DMS114 treated with DMSO at 0.1 percent for 48 hours (cell line): ENCODE data around the gene RTN1.

Source experiments
- DNase-seq: peaks from one replicate; lab custom pipeline; 2025; ENCODE audit not compliant: unreplicated experiment; lab: John Stamatoyannopoulos, UW

The RTN1 gene

GRCh38 chr14:59633486-59633885 is 237.1 kb downstream of the RTN1 start:
- no peak for DNase-seq

GRCh38 chr14:59632381-59632780 is 238.2 kb downstream of the RTN1 start:
- peak; percentile 3 for DNase-seq

GRCh38 chr14:59631237-59631636 is 239.3 kb downstream of the RTN1 start:
- no peak for DNase-seq

DNA sequence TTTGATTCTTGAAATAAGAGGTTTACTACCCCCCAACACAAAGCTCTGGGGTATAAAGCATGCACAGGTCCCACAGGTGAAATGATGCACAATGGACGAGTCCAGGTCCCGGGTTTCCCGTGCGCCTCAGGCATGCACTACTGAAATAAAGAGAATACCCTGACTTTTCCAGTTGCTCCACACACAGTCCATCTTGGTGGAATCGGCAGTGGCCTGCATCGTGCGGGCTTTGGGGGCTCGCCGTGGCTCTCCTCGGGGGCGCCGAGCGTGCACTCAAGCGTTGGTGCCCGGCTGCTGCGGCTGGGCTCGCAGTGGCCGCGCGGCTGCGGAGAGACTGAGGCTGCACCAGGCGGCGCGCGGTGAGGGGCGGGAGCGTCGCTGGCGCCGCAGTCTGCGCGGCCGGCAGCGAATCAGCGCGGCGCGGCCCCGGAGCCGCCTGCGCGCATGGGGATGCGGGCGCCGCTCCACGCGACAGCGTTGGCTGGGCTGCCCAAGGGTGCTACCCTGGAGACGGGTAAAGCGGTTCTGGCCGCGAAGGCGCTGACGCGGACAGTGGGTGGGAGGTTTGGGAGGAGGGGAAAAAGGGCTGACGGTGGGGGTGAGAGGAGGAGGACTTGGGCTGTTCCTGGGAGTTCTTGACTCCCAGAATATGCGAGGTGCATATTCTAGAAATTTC is 240.2 kb downstream of the RTN1 start:
- peak; percentile 29 for DNase-seq

- no peak for DNase-seq
These were observed 240.9 kb downstream of the RTN1 start for GRCh38 chr14:59629444-59630287.

- no peak for DNase-seq
These were observed 243.5 kb downstream of the RTN1 start for GRCh38 chr14:59627011-59627520.

DNA sequence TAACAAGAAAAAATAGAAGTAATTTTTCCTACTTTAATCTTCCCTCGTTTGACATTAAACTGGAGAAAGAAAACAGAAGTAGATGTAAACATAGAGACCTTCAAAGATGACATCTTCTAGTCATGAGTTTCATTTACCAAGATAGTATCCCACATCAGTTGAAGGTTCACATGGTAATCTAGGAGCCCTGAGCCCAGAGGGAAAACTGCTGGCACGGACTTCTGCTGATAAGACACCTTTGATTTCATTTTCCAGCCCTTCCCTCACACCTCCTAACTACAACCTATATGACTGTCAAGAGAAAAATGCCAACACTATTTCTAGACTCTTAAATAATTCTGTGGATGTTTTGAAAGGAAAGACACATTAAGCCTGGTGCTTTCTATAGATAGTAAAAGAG is 247.9 kb downstream of the RTN1 start:
- DNase-seq = no peak

DNA sequence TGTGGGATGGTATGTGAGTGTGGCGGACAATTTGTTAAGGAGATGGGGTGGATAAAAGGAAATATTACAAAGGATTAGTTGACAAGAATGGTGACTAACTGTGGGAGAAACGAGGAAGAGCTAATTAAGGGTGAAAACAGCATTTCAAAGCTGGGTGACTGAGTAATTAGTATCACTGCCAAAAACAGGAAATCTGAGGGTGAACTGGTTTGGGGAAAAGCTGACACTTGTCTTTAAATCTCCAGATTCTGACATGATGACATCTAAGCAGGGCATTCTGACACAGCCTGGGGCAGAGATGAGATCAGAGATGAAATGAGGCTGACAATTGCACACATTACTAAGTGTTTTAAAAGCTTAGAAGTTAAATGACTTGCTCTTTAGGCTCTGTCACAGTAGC is 251.5 kb downstream of the RTN1 start:
- no peak for DNase-seq

- no peak for DNase-seq
These were observed 269.5 kb downstream of the RTN1 start for GRCh38 chr14:59601056-59601455.

DNA sequence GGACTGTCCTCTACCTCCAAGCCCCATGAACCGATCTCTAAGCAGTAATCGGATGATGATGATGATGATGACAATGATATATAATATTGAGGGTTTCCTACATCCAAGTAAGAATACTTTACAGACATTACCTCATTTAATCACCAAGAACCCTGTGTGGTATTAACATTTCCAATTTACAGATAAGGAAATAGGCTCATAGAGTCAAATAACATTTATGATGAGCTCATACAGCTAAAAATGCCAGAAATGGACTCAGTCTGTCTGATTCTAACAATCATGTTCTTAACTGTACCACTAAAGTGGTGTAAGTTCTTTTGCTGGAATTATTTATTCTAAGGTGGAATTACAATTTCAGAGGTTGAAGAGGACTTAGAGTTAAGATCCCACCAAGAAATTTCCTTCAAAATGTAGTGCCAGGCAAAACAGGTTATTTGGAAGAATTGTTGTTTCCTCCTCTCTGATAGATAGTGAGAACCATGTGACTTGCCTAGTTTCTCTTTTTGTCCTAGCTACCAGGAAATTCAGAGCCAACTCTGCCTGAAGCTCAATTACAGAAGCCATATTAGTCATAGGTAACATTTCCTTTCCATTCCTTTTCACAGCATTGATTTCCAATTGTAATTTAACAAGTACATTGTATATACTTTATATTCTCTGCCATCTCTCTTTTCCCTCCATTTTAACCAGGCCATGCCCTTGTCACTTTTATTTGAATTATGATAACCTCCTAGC is 270.2 kb downstream of the RTN1 start:
- DNase-seq = no peak

DNA sequence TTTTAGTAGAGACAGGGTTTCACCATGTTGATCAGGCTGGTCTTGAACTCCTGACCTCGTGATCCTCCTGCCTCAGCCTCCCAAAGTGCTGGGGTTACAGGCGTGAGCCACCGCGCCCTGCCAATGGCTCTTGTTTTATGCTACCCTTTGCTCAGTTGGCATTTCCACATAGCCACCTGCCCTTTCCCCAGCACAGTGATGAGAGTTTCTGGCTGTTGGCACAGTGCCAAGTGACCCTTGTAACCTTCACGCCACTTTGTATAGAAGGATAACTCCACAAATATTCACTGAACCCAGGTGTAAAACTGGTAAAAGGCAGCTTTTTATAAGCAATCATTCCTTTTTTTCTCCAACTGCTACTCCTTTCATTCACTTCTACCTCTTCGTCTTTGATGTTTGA is 275.5 kb downstream of the RTN1 start:
- DNase-seq = no peak

- no peak for DNase-seq
These were observed 278.8 kb downstream of the RTN1 start for GRCh38 chr14:59591641-59592370.

DNA sequence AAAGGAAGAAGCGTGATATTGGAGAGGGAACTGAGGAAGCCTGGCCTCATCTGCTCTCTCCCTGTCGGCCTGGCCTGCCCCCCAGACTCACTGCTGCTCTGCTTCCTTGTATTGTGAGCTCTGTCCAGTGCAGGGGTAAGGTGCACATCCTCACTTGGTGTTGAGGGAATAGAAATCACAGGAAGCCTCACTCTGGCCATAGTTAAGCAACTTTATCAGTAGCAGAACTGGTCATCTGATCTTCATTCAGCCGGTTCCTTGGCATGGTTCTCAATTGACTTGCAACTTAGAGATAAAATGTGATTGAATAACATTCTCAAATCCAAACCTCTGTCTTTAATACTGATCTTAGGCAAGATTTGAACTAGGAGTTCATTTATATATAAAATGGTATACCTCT is 282.5 kb downstream of the RTN1 start:
- DNase-seq = no peak

DNA sequence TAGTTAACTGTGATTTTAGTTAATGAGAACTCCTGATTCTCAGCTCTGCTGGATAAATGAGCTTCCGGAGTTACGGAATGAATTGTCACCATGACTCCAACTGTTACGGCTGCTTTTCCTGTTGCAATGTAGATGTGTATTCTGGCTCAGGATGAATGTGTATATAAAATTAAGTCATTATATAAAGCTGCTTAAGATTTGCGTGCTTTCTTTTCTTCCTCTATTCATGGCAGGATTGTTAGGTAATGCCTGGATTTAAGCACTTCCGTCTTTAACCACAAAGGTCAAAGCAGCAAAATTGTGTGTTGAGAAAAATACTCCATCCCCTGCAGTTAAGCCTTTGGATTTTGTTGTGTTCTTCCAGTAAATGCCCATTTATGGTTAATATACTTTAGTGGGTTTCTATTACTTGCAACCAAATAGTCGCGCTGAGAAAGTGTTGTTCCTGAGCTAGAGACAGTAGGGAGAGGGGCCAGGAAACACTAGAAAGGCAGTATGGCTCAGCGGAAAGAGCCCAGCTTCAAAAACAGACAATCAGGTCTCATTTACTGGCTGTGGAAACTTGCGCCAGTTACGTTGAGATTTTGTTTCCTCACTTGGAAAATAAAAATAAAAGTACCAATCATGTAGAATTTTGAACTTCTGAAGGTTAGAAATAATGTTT is 284.6 kb downstream of the RTN1 start:
- DNase-seq = no peak

- DNase-seq = no peak
These were observed 286.8 kb downstream of the RTN1 start for GRCh38 chr14:59583755-59584154.

- no peak for DNase-seq
These were observed 287.6 kb downstream of the RTN1 start for GRCh38 chr14:59582845-59583509.

GRCh38 chr14:59582161-59582560 is 288.4 kb downstream of the RTN1 start:
- no peak for DNase-seq

DNA sequence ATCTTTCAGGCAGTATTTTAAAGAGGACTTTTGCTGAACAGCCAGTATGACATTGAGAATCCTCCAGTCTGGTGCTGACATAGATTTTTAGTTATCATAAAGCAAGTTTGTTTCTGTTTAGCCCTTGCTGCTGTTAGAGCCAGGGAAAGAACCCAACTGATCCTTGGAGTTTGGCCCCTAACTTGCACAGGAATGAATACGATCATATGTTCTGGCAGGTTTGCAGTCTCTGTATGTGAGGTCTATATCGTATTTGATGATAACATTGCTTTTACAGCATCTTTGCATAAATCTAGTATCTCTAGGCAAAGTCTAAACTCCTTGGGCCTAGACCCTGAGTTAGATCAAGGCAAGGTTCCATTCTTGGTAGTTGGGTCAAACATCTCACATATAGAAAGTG is 289.7 kb downstream of the RTN1 start:
- no peak for DNase-seq

- peak; percentile 46 for DNase-seq
These were observed 294.0 kb downstream of the RTN1 start, which contains the start of gene CCDC175 for GRCh38 chr14:59576332-59577294. Gene CCDC175 (minus strand): TSS chr14:59576812. CDS start chr14:59576775, 37 bp downstream.
